Stimulated activated CD4-positive, alpha-beta T cell treated with anti-CD3 and anti-CD28 coated beads, Interleukin-12 subunit alpha, Interleukin-12 subunit beta, amount 100 ng/mL, for 48 hours (primary cell): Measurements from ENCODE around the gene ERGIC1.

ENCODE experiments used
- DNase-seq, 3 donors: peaks; one replicate each; pipeline ENCODE4 v3.0.0-alpha.2; 2020; ENCODE audit warnings: low read depth in 2 of 3, low spot score in 1 of 3

Gene ERGIC1

GRCh38 chr5:172918421-172919371 lies 84.6 kb downstream of the ERGIC1 start:
- DNase-seq = no peak

GRCh38 chr5:172919525-172920446 lies 85.7 kb downstream of the ERGIC1 start:
- DNase-seq = no peak

- DNase-seq = no peak
Observed at GRCh38 chr5:172920447-172920849, 86.4 kb downstream of the ERGIC1 start.

- no peak for DNase-seq
Observed at GRCh38 chr5:172920995-172921394, 86.9 kb downstream of the ERGIC1 start.

GRCh38 chr5:172921906-172922305 lies 87.9 kb downstream of the ERGIC1 start:
- DNase-seq = no peak

- DNase-seq = no peak
Observed at GRCh38 chr5:172923539-172923938, 89.5 kb downstream of the ERGIC1 start.

GRCh38 chr5:172925336-172925948 lies 91.4 kb downstream of the ERGIC1 start:
- DNase-seq = no peak

- DNase-seq = no peak
Observed at GRCh38 chr5:172926008-172926523, 92.0 kb downstream of the ERGIC1 start.

GRCh38 chr5:172926796-172927195 lies 92.7 kb downstream of the ERGIC1 start:
- DNase-seq = no peak

- DNase-seq = no peak
Observed at GRCh38 chr5:172929371-172929838, 95.4 kb downstream of the ERGIC1 start.

- no peak for DNase-seq
Observed at GRCh38 chr5:172931001-172931536, 97.0 kb downstream of the ERGIC1 start.

- peak; percentile 53 to 65 (median 55) for DNase-seq
Observed at GRCh38 chr5:172932313-172933017, 98.4 kb downstream of the ERGIC1 start.

- DNase-seq = no peak
Observed at GRCh38 chr5:172933238-172933637, 99.2 kb downstream of the ERGIC1 start.

GRCh38 chr5:172935096-172935495 lies 101.0 kb downstream of the ERGIC1 start:
- DNase-seq = no peak

GRCh38 chr5:172936401-172936800 lies 102.3 kb downstream of the ERGIC1 start:
- no peak for DNase-seq

- no peak for DNase-seq
Observed at GRCh38 chr5:172939071-172939470, 105.0 kb downstream of the ERGIC1 start.

- DNase-seq = no peak
Observed at GRCh38 chr5:172939611-172940267, 105.7 kb downstream of the ERGIC1 start.

- no peak for DNase-seq
Observed at GRCh38 chr5:172940268-172941066, 106.4 kb downstream of the ERGIC1 start.

GRCh38 chr5:172941067-172941516 lies 107.0 kb downstream of the ERGIC1 start:
- no peak for DNase-seq
